Chondrocyte (in vitro differentiated cells): ENCODE results near the gene PAK5. TPM values are rescaled to one million over a fixed set of nuclear protein-coding genes. Genes with fewer than 3 reads are reported as not detected.

Source experiments
- DNase-seq: peaks from one replicate; pipeline ENCODE4 v3.0.0; 2021; ENCODE audit warnings: mixed read lengths, low spot score
- H3K27ac Mint-ChIP-seq: one replicate; pipeline ENCODE4 v1.8.0; 2021; ENCODE audit warnings: mild to moderate bottlenecking, moderate library complexity, mixed read lengths; ENCODE audit not compliant: unreplicated experiment
- H3K27me3 Mint-ChIP-seq: 2 replicates; pipeline ENCODE4 v1.8.0; 2021; ENCODE audit warnings: low read depth, mixed read lengths
- H3K36me3 Mint-ChIP-seq: 2 replicates; pipeline ENCODE4 v1.8.0; 2021; ENCODE audit warnings: low read depth, mixed read lengths
- H3K4me1 Mint-ChIP-seq: 2 replicates; pipeline ENCODE4 v1.8.0; 2021; ENCODE audit warnings: low read depth, mild to moderate bottlenecking, mixed read lengths
- H3K4me3 Mint-ChIP-seq: one replicate; pipeline ENCODE4 v1.8.0; 2021; ENCODE audit warnings: mild to moderate bottlenecking, moderate library complexity, mixed read lengths; ENCODE audit not compliant: unreplicated experiment
- H3K9me3 Mint-ChIP-seq: 2 replicates; pipeline ENCODE4 v1.8.0; 2021; ENCODE audit warnings: low read depth, mixed read lengths
- CTCF ChIP-seq: fragments of 200-600 bp; sonication (generic); IDR thresholded peaks from 2 replicates; pipeline ENCODE4 v1.5.0; 2021; ENCODE audit warnings: antibody characterized with exemption, mild to moderate bottlenecking, moderate library complexity
- total RNA-seq: library from RNA; stranded (reverse); gene quantifications from 3 replicates; pipeline ENCODE4 v1.2.1, GENCODE V29; 2021

PAK5 gene
- total RNA-seq, 1 donor from 2014 or later, result not detected

DNA sequence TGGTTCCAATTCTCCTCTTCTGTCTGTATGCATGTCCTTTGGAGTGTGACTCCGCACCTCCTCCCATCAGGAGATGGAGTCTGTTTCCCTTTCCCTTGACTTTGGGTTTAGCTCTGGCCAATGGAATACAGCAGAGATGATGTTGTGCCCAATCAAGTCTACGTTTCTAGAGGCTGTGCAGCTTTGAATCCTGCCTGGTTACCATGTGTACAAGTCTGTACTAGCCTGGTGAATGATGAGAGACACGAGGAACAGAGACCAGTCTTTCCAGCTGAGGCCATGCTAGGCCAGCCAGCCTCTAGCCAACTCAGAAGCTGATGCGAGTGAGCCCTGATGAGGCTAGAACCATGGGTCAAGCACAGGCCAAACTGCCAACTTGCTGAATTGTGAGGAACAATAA is 241.3 kb downstream of the PAK5 start:
- Mint-ChIP-seq H3K4me3 (no peak overlapping the region), H3K36me3 (peaks cover 2% of the 10 kb centered on the region), H3K27ac (no peak overlapping the region), H3K27me3 (peaks cover 4% of the 10 kb centered on the region), H3K9me3 (peaks cover 6% of the 10 kb centered on the region), H3K4me1 (no peaks in the 10 kb centered on the region)
- TF ChIP-seq CTCF, result no peak
- no peak for DNase-seq

GRCh38 chr20:9595763-9596162 is 243.1 kb downstream of the PAK5 start:
- TF ChIP-seq CTCF, result no peak
- H3K27ac Mint-ChIP-seq, result no peak overlapping the region

GRCh38 chr20:9594284-9594875 is 244.5 kb downstream of the PAK5 start:
- peaks cover 2% of the 10 kb centered on the region for H3K36me3 Mint-ChIP-seq

More at GRCh38 chr20:9595763-9596162, 243.1 kb downstream of the PAK5 start:
- no peaks in the 10 kb centered on the region for H3K4me1 Mint-ChIP-seq
- no peak overlapping the region for H3K4me3 Mint-ChIP-seq
- H3K36me3 Mint-ChIP-seq, result peaks cover 2% of the 10 kb centered on the region
- peaks cover 6% of the 10 kb centered on the region for H3K9me3 Mint-ChIP-seq
- no peak for DNase-seq
- H3K27me3 Mint-ChIP-seq, result peaks cover 6% of the 10 kb centered on the region

DNA sequence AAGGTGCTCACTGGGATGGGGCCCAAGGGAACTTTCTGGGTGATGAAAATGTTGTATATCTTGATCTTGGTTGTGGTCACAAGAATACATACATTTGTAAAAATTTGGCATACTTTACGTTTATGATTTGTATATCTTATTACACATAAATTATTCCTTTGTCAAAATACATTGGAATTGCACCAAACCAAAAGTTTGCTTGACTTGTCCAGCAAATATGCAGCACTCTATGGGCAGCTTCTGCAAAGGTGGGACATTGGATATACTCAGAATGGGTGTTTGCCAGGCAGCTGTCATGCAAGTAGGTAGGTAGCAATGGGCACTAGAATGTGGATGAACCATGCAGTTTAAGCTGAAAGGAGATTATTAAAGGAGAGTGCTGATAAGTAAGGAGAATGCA is 246.5 kb downstream of the PAK5 start:
- Mint-ChIP-seq H3K27ac (no peak overlapping the region), H3K4me1 (no peaks in the 10 kb centered on the region), H3K4me3 (no peak overlapping the region), H3K9me3 (no peaks in the 10 kb centered on the region), H3K27me3 (peaks cover 12% of the 10 kb centered on the region), H3K36me3 (no peaks in the 10 kb centered on the region)
- no peak for DNase-seq
- TF ChIP-seq CTCF, result no peak

More at GRCh38 chr20:9594284-9594875, 244.5 kb downstream of the PAK5 start:
- DNase-seq, result no peak
- no peak for TF ChIP-seq CTCF
- H3K4me3 Mint-ChIP-seq, result no peak overlapping the region
- H3K27ac Mint-ChIP-seq, result no peak overlapping the region
- no peaks in the 10 kb centered on the region for H3K4me1 Mint-ChIP-seq
- peaks cover 6% of the 10 kb centered on the region for H3K9me3 Mint-ChIP-seq
- H3K27me3 Mint-ChIP-seq, result peaks cover 5% of the 10 kb centered on the region

GRCh38 chr20:9591080-9591479 is 247.8 kb downstream of the PAK5 start:
- no peaks in the 10 kb centered on the region for H3K4me1 Mint-ChIP-seq
- H3K9me3 Mint-ChIP-seq, result no peaks in the 10 kb centered on the region
- no peak overlapping the region for H3K4me3 Mint-ChIP-seq
- H3K27me3 Mint-ChIP-seq, result peaks cover 13% of the 10 kb centered on the region
- DNase-seq, result no peak
- no peak for TF ChIP-seq CTCF
- no peaks in the 10 kb centered on the region for H3K36me3 Mint-ChIP-seq
- H3K27ac Mint-ChIP-seq, result no peak overlapping the region
